HepG2 (cell line): ENCODE data around the gene TREM1. TPM values are rescaled to one million over a fixed set of nuclear protein-coding genes. Genes with fewer than 3 reads are reported as not detected.

Experiments
- BHLHE40 ChIP-seq: IDR thresholded peaks from 2 replicates; pipeline ENCODE4 v1.6.1; 2011; ENCODE audit warnings: low read length, improper control_type of control experiment
- BRD4 ChIP-seq: sonication (generic); formaldehyde crosslinking; IDR thresholded peaks from 2 replicates; pipeline ENCODE4 v1.4.0; 2020; ENCODE audit warnings: missing genetic modification reagents
- MED1 ChIP-seq: sonication (generic); formaldehyde crosslinking; IDR thresholded peaks from 2 replicates; pipeline ENCODE4 v1.4.0; 2020; ENCODE audit warnings: missing genetic modification reagents
- NR3C1 ChIP-seq: sonication (generic); formaldehyde crosslinking; IDR thresholded peaks from 2 replicates; pipeline ENCODE4 v1.4.0; 2020; ENCODE audit warnings: missing genetic modification reagents
- PLRG1 ChIP-seq: fragments of 450-650 bp; conservative IDR thresholded peaks from 2 replicates; pipeline ENCODE4 v1.6.1; 2016
- POGK ChIP-seq: sonication (generic); formaldehyde crosslinking; conservative IDR thresholded peaks from 2 replicates; pipeline ENCODE4 v1.8.0; 2022; ENCODE audit warnings: mild to moderate bottlenecking, moderate library complexity, missing genetic modification reagents
- PRDM10 ChIP-seq: sonication (generic); formaldehyde crosslinking; IDR thresholded peaks from 2 replicates; pipeline ENCODE4 v1.4.0; 2020; ENCODE audit warnings: low read depth, missing genetic modification reagents
- RNF2 ChIP-seq: fragments of 450-650 bp; conservative IDR thresholded peaks from 2 replicates; pipeline ENCODE4 v1.6.1; 2016; ENCODE audit warnings: low read depth
- SATB2 ChIP-seq: sonication (generic); formaldehyde crosslinking; IDR thresholded peaks from 2 replicates; pipeline ENCODE4 v1.5.0; 2020; ENCODE audit warnings: missing genetic modification reagents
- TFE3 ChIP-seq: IDR thresholded peaks from 2 replicates; pipeline ENCODE4 v1.6.1; 2016
- U2AF1 ChIP-seq: fragments of 200-400 bp; formaldehyde crosslinking; optimal IDR thresholded peaks from 2 replicates; pipeline ENCODE3; 2017; ENCODE audit warnings: mild to moderate bottlenecking, low read depth, low read length
- ZBTB33 ChIP-seq: sonication (generic); formaldehyde crosslinking; IDR thresholded peaks from 2 replicates; pipeline ENCODE4 v1.4.0; 2020; ENCODE audit warnings: missing genetic modification reagents
- ZNF292 ChIP-seq: sonication (generic); formaldehyde crosslinking; IDR thresholded peaks from 2 replicates; pipeline ENCODE4 v1.8.1; 2022; ENCODE audit warnings: mild to moderate bottlenecking, low read depth, missing genetic modification reagents, borderline replicate concordance
- ZNF33B ChIP-seq: sonication (generic); formaldehyde crosslinking; IDR thresholded peaks from 2 replicates; pipeline ENCODE4 v1.5.1; 2020; ENCODE audit warnings: mild to moderate bottlenecking, missing genetic modification reagents
- ZNF441 ChIP-seq: sonication (generic); formaldehyde crosslinking; IDR thresholded peaks from 2 replicates; pipeline ENCODE4 v1.7.0; 2021; ENCODE audit warnings: missing genetic modification reagents, borderline replicate concordance
- ZNF484 ChIP-seq: sonication (generic); formaldehyde crosslinking; IDR thresholded peaks from 2 replicates; pipeline ENCODE4 v1.5.1; 2020; ENCODE audit warnings: mild to moderate bottlenecking, low read depth, missing genetic modification reagents, borderline replicate concordance
- ZSCAN21 ChIP-seq: sonication (generic); formaldehyde crosslinking; IDR thresholded peaks from 2 replicates; pipeline ENCODE4 v1.8.0; 2022; ENCODE audit warnings: mild to moderate bottlenecking, missing genetic modification reagents, moderate library complexity, borderline replicate concordance
- polyA plus RNA-seq, 8 experiments: library from polyadenylated mRNA; depleted of rRNA in 3 of 8; stranded (reverse) in 7 of 8; unstranded in 1 of 8; fragments of >200 nt; fragmentation: Illumina TruSeq in 4 of 8; extraction: Trizol in 4 of 8; gene quantifications; 2 replicates each; pipeline versions ENCODE4 v1.2.1 to v1.2.3, GENCODE V29; 2011 to 2016; ENCODE audit warnings: low read depth in 4 of 8, missing spikeins in 1 of 8, mixed read lengths in 1 of 8; ENCODE audit not compliant: insufficient read depth in 1 of 8
- total RNA-seq, 5 experiments: library from RNA; depleted of rRNA; stranded (reverse); fragments of >200 nt; fragmentation: Illumina TruSeq; extraction: Trizol; gene quantifications; 2 replicates each; pipeline ENCODE4 v1.2.3, GENCODE V29; 2016; ENCODE audit warnings: low read depth in 1 of 5
- TF ChIP-seq, protein P1 (sequence below): sonication (generic); formaldehyde crosslinking; IDR thresholded peaks from 2 replicates; pipeline ENCODE4 v1.4.0; 2020; ENCODE audit warnings: mild to moderate bottlenecking, missing genetic modification reagents

Gene TREM1
- total and polyA plus RNA-seq, 2 of the 13 experiments (the other 11 are each of a cell fraction or from before 2014, with no cell fraction given), result 0.49 TPM; not detected in 1

DNA sequence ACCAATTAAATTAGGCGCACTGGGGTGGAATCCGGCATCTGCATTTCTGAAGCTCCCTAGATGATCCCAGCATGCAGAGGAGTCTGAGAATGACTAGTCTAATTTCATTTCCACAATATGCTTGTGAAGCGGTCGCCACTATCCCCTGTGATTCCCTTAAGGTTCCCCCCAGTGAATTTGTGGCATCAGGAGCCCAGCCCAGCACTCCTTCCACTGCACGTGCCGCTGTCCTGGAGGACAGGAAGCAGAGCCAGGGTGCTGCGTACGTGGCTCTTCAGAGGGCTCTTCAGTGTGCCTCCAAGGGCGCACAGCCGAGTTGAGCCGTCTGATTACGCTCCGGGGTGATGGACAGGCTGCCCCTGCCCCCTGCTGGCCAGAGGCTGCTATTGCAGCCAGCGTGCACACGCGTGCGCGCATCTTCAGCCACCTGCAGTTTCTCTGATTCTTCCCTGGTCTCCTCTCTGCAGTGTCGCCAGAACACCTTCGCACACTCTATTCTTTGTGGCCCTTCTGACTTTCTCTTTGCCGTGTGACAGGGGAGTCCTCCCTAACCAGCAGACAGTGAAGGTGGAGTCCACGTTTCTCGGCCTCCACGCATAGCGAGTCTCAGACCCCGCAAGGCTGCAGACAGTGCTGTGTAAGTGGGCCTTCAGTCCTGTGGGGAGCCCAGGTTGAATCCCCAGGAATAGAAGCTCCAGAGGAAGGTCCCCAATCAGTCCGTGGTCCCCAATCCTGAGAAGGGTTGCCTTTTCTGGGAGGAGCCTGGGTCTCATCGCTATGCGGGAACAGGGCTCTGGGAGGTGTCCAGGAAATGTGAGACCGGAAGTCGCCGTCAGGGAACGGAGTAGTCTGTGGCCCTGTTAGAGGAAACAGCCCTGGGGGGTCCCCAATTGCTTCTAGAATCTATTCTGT is 32.4 kb upstream of the TREM1 start (continued):
- TF ChIP-seq BHLHE40 (peak; percentile 75), SATB2 (CRISPR knock-in tag) (no peak), MED1 (CRISPR knock-in tag) (0 out of 2 replicates have a peak, but pooled peaks have one; percentile 21), NR3C1 (CRISPR knock-in tag) (no peak), PRDM10 (CRISPR knock-in tag) (peak; percentile 68), PLRG1 (no peak), BRD4 (CRISPR knock-in tag) (no peak), U2AF1 (no peak), RNF2 (peak; percentile 66; the same call in 1 of the 2 replicates), ZBTB33 (CRISPR knock-in tag) (peak; percentile 49; the same call in 1 of the 2 replicates), ZNF33B (CRISPR knock-in tag) (no peak), ZNF292 (peak; percentile 64; the same call in 1 of the 2 replicates), ZSCAN21 (CRISPR knock-in tag) (peak; percentile 17; the same call in 1 of the 2 replicates), TFE3 (CRISPR knock-in tag) (no peak), ZNF484 (CRISPR knock-in tag) (no peak), POGK (CRISPR knock-in tag) (peak; percentile 70), ZNF441 (CRISPR knock-in tag) (0 out of 2 replicates have a peak, but pooled peaks have one; percentile 28)
- TF ChIP-seq, protein P1, sequence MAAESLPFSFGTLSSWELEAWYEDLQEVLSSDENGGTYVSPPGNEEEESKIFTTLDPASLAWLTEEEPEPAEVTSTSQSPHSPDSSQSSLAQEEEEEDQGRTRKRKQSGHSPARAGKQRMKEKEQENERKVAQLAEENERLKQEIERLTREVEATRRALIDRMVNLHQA (CRISPR knock-in tag), result no peak
